IMR-90 (cell line): ENCODE results near the gene EDA. TPM values are rescaled to one million over a fixed set of nuclear protein-coding genes. Genes with fewer than 3 reads are reported as not detected.

Source experiments
- ATAC-seq: fragments of 200-7000 bp; cut with Tn5 transposase; 2 replicates; pipeline ENCODE4 v1.9.1; 2020; ENCODE audit warnings: low read depth, mild to moderate bottlenecking, moderate library complexity
- BruUV-seq: library from RNA; stranded (reverse); fragments of 400-500 nt; replicated peaks from 2 replicates; lab custom pipeline; 2021; lab: Mats Ljungman, UMichigan
- CTCF ChIA-PET: fragments of 300-600 bp; formaldehyde crosslinking; extraction: SDS; loops from one replicate; lab custom pipeline; 2021; ENCODE audit warnings: antibody characterized with exemption; lab: Yijun Ruan, JAX
- POLR2A ChIA-PET: fragments of 300-600 bp; sonication (Branson Sonifier 250); formaldehyde crosslinking; loops from one replicate; lab custom pipeline; 2022; ENCODE audit warnings: antibody characterized with exemption; ENCODE audit not compliant: unreplicated experiment; lab: Charles Lee
- DNase-seq: peaks from one replicate; pipeline ENCODE4 v3.0.0; 2013
- H2AFZ ChIP-seq: replicated peaks from 2 replicates; pipeline ENCODE3; 2013; ENCODE audit warnings: low read length, mild to moderate bottlenecking; ENCODE audit not compliant: poor library complexity
- H2AK5ac ChIP-seq: 2 replicates; pipeline ENCODE4 v1.6.1; 2013; ENCODE audit warnings: low read depth, low read length, inconsistent platforms
- H2AK9ac ChIP-seq: replicated peaks from 2 replicates; pipeline ENCODE3; 2013; ENCODE audit warnings: mild to moderate bottlenecking, low read depth, low read length, moderate library complexity; ENCODE audit not compliant: poor library complexity
- H2BK120ac ChIP-seq: 2 replicates; pipeline ENCODE4 v1.6.1; 2013; ENCODE audit warnings: low read depth, low read length, inconsistent platforms
- H2BK15ac ChIP-seq: 3 replicates; pipeline ENCODE4 v1.6.1; 2013; ENCODE audit warnings: low read depth, low read length, inconsistent platforms
- H2BK20ac ChIP-seq: 2 replicates; pipeline ENCODE4 v1.6.1; 2013; ENCODE audit warnings: low read depth, mild to moderate bottlenecking, inconsistent platforms, low read length, moderate library complexity
- H2BK5ac ChIP-seq: 2 replicates; pipeline ENCODE4 v1.6.1; 2013; ENCODE audit warnings: mild to moderate bottlenecking, low read depth, low read length, inconsistent platforms; ENCODE audit not compliant: poor library complexity, severe bottlenecking
- H3K14ac ChIP-seq: replicated peaks from 2 replicates; pipeline ENCODE4 v1.6.1; 2013; ENCODE audit warnings: low read depth, low read length, inconsistent platforms
- H3K18ac ChIP-seq: 2 replicates; pipeline ENCODE4 v1.6.1; 2013; ENCODE audit warnings: low read depth, low read length, control low read depth
- H3K23ac ChIP-seq: 2 replicates; pipeline ENCODE4 v1.6.1; 2013; ENCODE audit warnings: low read depth, low read length, inconsistent platforms
- H3K27ac ChIP-seq: 2 replicates; pipeline ENCODE4 v1.5.1; 2013; ENCODE audit warnings: mild to moderate bottlenecking, control low read depth, low read length; ENCODE audit not compliant: insufficient read depth
- H3K27me3 ChIP-seq: 2 replicates; pipeline ENCODE4 v1.6.1; 2013; ENCODE audit warnings: low read length; ENCODE audit not compliant: control insufficient read depth, insufficient read depth
- H3K36me3 ChIP-seq: 2 replicates; pipeline ENCODE4 v1.6.1; 2013; ENCODE audit warnings: low read length, mixed read lengths; ENCODE audit not compliant: control insufficient read depth, insufficient read depth
- H3K4ac ChIP-seq: 2 replicates; pipeline ENCODE4 v1.6.1; 2013; ENCODE audit warnings: low read depth, low read length, inconsistent platforms
- H3K4me1 ChIP-seq: 2 replicates; pipeline ENCODE4 v1.6.1; 2013; ENCODE audit warnings: low read length, mixed read lengths; ENCODE audit not compliant: control insufficient read depth, insufficient read depth
- H3K4me2 ChIP-seq: 2 replicates; pipeline ENCODE4 v1.6.1; 2013; ENCODE audit warnings: low read depth, mild to moderate bottlenecking, control low read depth, low read length, moderate library complexity
- H3K4me3 ChIP-seq: 2 replicates; pipeline ENCODE4 v1.5.1; 2013; ENCODE audit warnings: low read depth, mild to moderate bottlenecking, control low read depth, low read length, moderate library complexity; ENCODE audit not compliant: insufficient read depth
- H3K56ac ChIP-seq: 2 replicates; pipeline ENCODE4 v1.6.1; 2013; ENCODE audit warnings: low read length, inconsistent platforms; ENCODE audit not compliant: insufficient read depth; ENCODE audit errors: extremely low read depth
- H3K79me1 ChIP-seq, 2 experiments: 2 replicates each; pipeline ENCODE4 v1.6.1; 2013; ENCODE audit warnings: low read length in 2 of 2, inconsistent platforms in 1 of 2, low read depth in 1 of 2
- H3K9ac ChIP-seq: 2 replicates; pipeline ENCODE4 v1.6.1; 2013; ENCODE audit warnings: low read depth, low read length, control low read depth
- H3K9me1 ChIP-seq: 2 replicates; pipeline ENCODE4 v1.6.1; 2013; ENCODE audit warnings: low read length, inconsistent platforms; ENCODE audit not compliant: insufficient read depth
- H3K9me3 ChIP-seq: 2 replicates; pipeline ENCODE4 v1.6.1; 2013; ENCODE audit warnings: low read length; ENCODE audit not compliant: control insufficient read depth, insufficient read depth
- H4K20me1 ChIP-seq: 2 replicates; pipeline ENCODE4 v1.6.1; 2013; ENCODE audit warnings: low read length, inconsistent platforms; ENCODE audit not compliant: insufficient read depth
- H4K5ac ChIP-seq: 2 replicates; pipeline ENCODE4 v1.6.1; 2013; ENCODE audit warnings: mild to moderate bottlenecking, low read depth, low read length, control low read depth
- H4K8ac ChIP-seq, 2 experiments: 2 replicates each; pipeline ENCODE4 v1.6.1; 2013; ENCODE audit warnings: low read depth in 2 of 2, low read length in 2 of 2, control low read depth in 1 of 2, inconsistent platforms in 1 of 2
- H4K91ac ChIP-seq: 2 replicates; pipeline ENCODE4 v1.6.1; 2013; ENCODE audit warnings: low read depth, low read length, inconsistent platforms; ENCODE audit not compliant: insufficient read depth
- BHLHE40 ChIP-seq: fragments of 150-350 bp; IDR thresholded peaks from 2 replicates; pipeline ENCODE4 v1.6.1; 2016; ENCODE audit warnings: mild to moderate bottlenecking, low read depth, low read length
- CEBPB ChIP-seq: IDR thresholded peaks from 2 replicates; pipeline ENCODE4 v1.6.1; 2012; ENCODE audit warnings: low read depth, low read length, improper control_type of control experiment
- CHD1 ChIP-seq: IDR thresholded peaks from 2 replicates; pipeline ENCODE4 v1.6.1; 2012; ENCODE audit warnings: low read depth, low read length, improper control_type of control experiment
- CTCF ChIP-seq: conservative IDR thresholded peaks from 2 replicates; pipeline ENCODE4 v1.5.1; 2012; ENCODE audit warnings: mild to moderate bottlenecking, low read depth, low read length, improper control_type of control experiment
- ELK1 ChIP-seq: fragments of 150-350 bp; IDR thresholded peaks from 2 replicates; pipeline ENCODE4 v1.6.1; 2016; ENCODE audit warnings: low read depth, mild to moderate bottlenecking, low read length, moderate library complexity, borderline replicate concordance
- FOS ChIP-seq: fragments of 150-350 bp; IDR thresholded peaks from 2 replicates; pipeline ENCODE4 v1.6.1; 2016; ENCODE audit warnings: low read depth, low read length
- MAFK ChIP-seq: IDR thresholded peaks from 2 replicates; pipeline ENCODE4 v1.6.1; 2012; ENCODE audit warnings: low read depth, low read length, improper control_type of control experiment
- MAZ ChIP-seq: IDR thresholded peaks from 2 replicates; pipeline ENCODE4 v1.6.1; 2012; ENCODE audit warnings: low read depth, mild to moderate bottlenecking, low read length, improper control_type of control experiment, moderate library complexity, borderline replicate concordance
- MXI1 ChIP-seq: IDR thresholded peaks from 2 replicates; pipeline ENCODE4 v1.6.1; 2012; ENCODE audit warnings: low read depth, mild to moderate bottlenecking, low read length, moderate library complexity, borderline replicate concordance
- NFE2L2 ChIP-seq: fragments of 150-350 bp; IDR thresholded peaks from 2 replicates; pipeline ENCODE4 v1.6.1; 2016; ENCODE audit warnings: low read depth, mild to moderate bottlenecking, low read length
- POLR2A ChIP-seq: IDR thresholded peaks from 2 replicates; pipeline ENCODE4 v1.6.1; 2012; ENCODE audit warnings: mild to moderate bottlenecking, low read depth, low read length
- RAD21 ChIP-seq: IDR thresholded peaks from 2 replicates; pipeline ENCODE4 v1.6.1; 2012; ENCODE audit warnings: low read length, improper control_type of control experiment
- RCOR1 ChIP-seq: IDR thresholded peaks from 2 replicates; pipeline ENCODE4 v1.6.1; 2012; ENCODE audit warnings: mild to moderate bottlenecking, low read length, improper control_type of control experiment; ENCODE audit not compliant: insufficient replicate concordance
- RFX5 ChIP-seq: IDR thresholded peaks from 2 replicates; pipeline ENCODE4 v1.8.0; 2012; ENCODE audit warnings: low read depth, mild to moderate bottlenecking, low read length, moderate library complexity
- SMC3 ChIP-seq: fragments of 150-350 bp; IDR thresholded peaks from 2 replicates; pipeline ENCODE4 v1.6.1; 2016; ENCODE audit warnings: low read depth, mild to moderate bottlenecking, antibody characterized with exemption, low read length, moderate library complexity
- USF2 ChIP-seq: fragments of 150-350 bp; IDR thresholded peaks from 2 replicates; pipeline ENCODE4 v1.6.1; 2017; ENCODE audit warnings: mild to moderate bottlenecking, antibody characterized with exemption, low read length, low read depth
- dilution Hi-C: fragments of 300-500 bp; cut with HindIII; formaldehyde crosslinking; loops from one replicate; pipeline ENCODE4 v1.14.3; 2018; ENCODE audit warnings: low sequenced_read_pairs; ENCODE audit not compliant: unreplicated experiment
- in situ Hi-C: fragments of 300-500 bp; cut with MboI; formaldehyde crosslinking; loops from 3 replicates; pipeline ENCODE4 v1.14.3; 2019; ENCODE audit warnings: low sequenced_read_pairs, inconsistent platforms, mixed read lengths
- intact Hi-C: fragments of 100-400 bp; cut with micrococcal nuclease; formaldehyde crosslinking; loops from 2 replicates; pipeline ENCODE4 v1.10.0; 2022
- polyA plus RNA-seq, 3 experiments: library from polyadenylated mRNA; depleted of rRNA; stranded (reverse); fragments of >200 nt; gene quantifications; 2 replicates each; pipeline ENCODE4 v1.2.3, GENCODE V29; 2012; ENCODE audit warnings: low replicate concordance in 1 of 3
- total RNA-seq: library from RNA; depleted of rRNA; stranded (reverse); fragments of >200 nt; gene quantifications from 2 replicates; pipeline ENCODE4 v1.2.3, GENCODE V29; 2012

EDA gene
- total and polyA plus RNA-seq, 2 of the 4 experiments (the other 2 are of a cell fraction) = under 0.01 TPM; not detected in 1

- H3K56ac ChIP-seq = no peak overlapping the region
- dilution Hi-C loops (no loop called here), intact Hi-C loops (no loop called here), in situ Hi-C loops (no loop called here)
- H3K27ac ChIP-seq = no peak overlapping the region
- H2BK120ac ChIP-seq = no peak overlapping the region
- H3K4me3 ChIP-seq = no peak overlapping the region
- H3K9me1 ChIP-seq = no peaks in the 10 kb centered on the region
- no peak overlapping the region for H2AK5ac ChIP-seq
- BruUV-seq = no TSS peak
- H4K5ac ChIP-seq = no peak overlapping the region
- no peaks in the 10 kb centered on the region for H3K9me3 ChIP-seq
- H4K8ac ChIP-seq = no peak overlapping the region
- no peaks in the 10 kb centered on the region for H3K36me3 ChIP-seq
- H3K18ac ChIP-seq = no peak overlapping the region
- POLR2A ChIA-PET = no interaction called here
- no peak overlapping the region for H2AK9ac ChIP-seq
- no peak overlapping the region for H2BK20ac ChIP-seq
- TF ChIP-seq MAZ (no peak), MAFK (no peak), RCOR1 (no peak), SMC3 (no peak), NFE2L2 (no peak), FOS (no peak), MXI1 (no peak), BHLHE40 (no peak), ELK1 (no peak), RAD21 (no peak), RFX5 (no peak), CTCF (no peak), CHD1 (no peak), POLR2A (no peak), USF2 (no peak), CEBPB (no peak)
- H2AFZ ChIP-seq = no peak overlapping the region
- H3K14ac ChIP-seq = no peak overlapping the region
- no peak overlapping the region for H4K91ac ChIP-seq
- no peak overlapping the region for H3K4ac ChIP-seq
- CTCF ChIA-PET = no interaction called here
- no peak overlapping the region for H2BK15ac ChIP-seq
- ATAC-seq = no peak
- no peak overlapping the region for H3K23ac ChIP-seq
- no peaks in the 10 kb centered on the region for H3K4me1 ChIP-seq
- H3K4me2 ChIP-seq = no peak overlapping the region
- peaks cover 5% of the 10 kb centered on the region for H3K27me3 ChIP-seq
- H4K20me1 ChIP-seq = no peaks in the 10 kb centered on the region
- no peak overlapping the region for H3K9ac ChIP-seq
- no peaks in the 10 kb centered on the region for H3K79me1 ChIP-seq
- H2BK5ac ChIP-seq = no peak overlapping the region
- no peak for DNase-seq
Measured at GRCh38 chrX:70009049-70009448, 393.1 kb downstream of the EDA start.
